GM23338 (cell line): ENCODE measurements around the gene KNOP1. TPM values are rescaled to one million over a fixed set of nuclear protein-coding genes. Genes with fewer than 3 reads are reported as not detected.

Source experiments
- ATAC-seq: fragments of 200-7000 bp; cut with Tn5 transposase; 3 replicates; pipeline ENCODE4 v1.9.1; 2020
- DNase-seq: peaks from one replicate; pipeline ENCODE4 v3.0.0-alpha.2; 2015; ENCODE audit warnings: low spot score
- H2AFZ ChIP-seq: fragments of 200-600 bp; sonication (generic); 2 replicates; pipeline ENCODE4 v1.8.0; 2016; ENCODE audit warnings: antibody characterized with exemption, mild to moderate bottlenecking, moderate library complexity
- H3F3A ChIP-seq: fragments of 200-600 bp; sonication (generic); replicated peaks from 2 replicates; pipeline ENCODE4 v1.8.0; 2017; ENCODE audit warnings: antibody characterized with exemption, mixed run types, low read depth
- H3K27ac ChIP-seq: fragments of 200-600 bp; sonication (generic); 2 replicates; pipeline ENCODE4 v1.6.1; 2016; ENCODE audit warnings: low read depth
- H3K27me3 ChIP-seq: fragments of 200-600 bp; sonication (generic); 2 replicates; pipeline ENCODE4 v1.8.0; 2016; ENCODE audit warnings: mild to moderate bottlenecking, mixed run types, moderate library complexity; ENCODE audit not compliant: insufficient read depth
- H3K36me3 ChIP-seq: fragments of 200-600 bp; sonication (generic); 2 replicates; pipeline ENCODE4 v1.8.0; 2016; ENCODE audit warnings: mild to moderate bottlenecking; ENCODE audit not compliant: insufficient read depth
- H3K4me1 ChIP-seq: fragments of 200-600 bp; sonication (generic); 2 replicates; pipeline ENCODE4 v1.8.0; 2016; ENCODE audit warnings: mild to moderate bottlenecking, moderate library complexity; ENCODE audit not compliant: insufficient read depth
- H3K4me2 ChIP-seq: fragments of 200-600 bp; sonication (generic); 2 replicates; pipeline ENCODE4 v1.7.1; 2017; ENCODE audit warnings: mixed run types
- H3K4me3 ChIP-seq: fragments of 200-600 bp; sonication (generic); 2 replicates; pipeline ENCODE4 v1.6.1; 2016; ENCODE audit warnings: mixed run types
- H3K79me2 ChIP-seq: fragments of 200-600 bp; sonication (generic); replicated peaks from 2 replicates; pipeline ENCODE4 v1.8.0; 2017; ENCODE audit warnings: mild to moderate bottlenecking; ENCODE audit not compliant: insufficient read depth
- H3K9me2 ChIP-seq: fragments of 200-600 bp; sonication (generic); 2 replicates; pipeline ENCODE4 v1.8.0; 2017; ENCODE audit not compliant: insufficient read depth
- H4K20me1 ChIP-seq: fragments of 200-600 bp; sonication (generic); replicated peaks from 2 replicates; pipeline ENCODE4 v1.8.0; 2017; ENCODE audit warnings: mild to moderate bottlenecking; ENCODE audit not compliant: insufficient read depth
- H3K27ac Mint-ChIP-seq: 2 replicates; pipeline ENCODE4 v1.8.0; 2020; ENCODE audit warnings: inconsistent platforms, mild to moderate bottlenecking, moderate library complexity, mixed read lengths
- H3K27me3 Mint-ChIP-seq: 3 replicates; pipeline ENCODE4 v1.8.0; 2022; ENCODE audit warnings: low read depth, mild to moderate bottlenecking, moderate library complexity, mixed read lengths, inconsistent platforms; ENCODE audit not compliant: insufficient read depth, poor library complexity
- H3K36me3 Mint-ChIP-seq: 3 replicates; pipeline ENCODE4 v1.8.0; 2021; ENCODE audit warnings: low read depth, mild to moderate bottlenecking, inconsistent platforms, moderate library complexity, mixed read lengths
- H3K4me1 Mint-ChIP-seq: 3 replicates; pipeline ENCODE4 v1.8.0; 2020; ENCODE audit warnings: mild to moderate bottlenecking, inconsistent platforms, mixed read lengths
- H3K4me3 Mint-ChIP-seq: 3 replicates; pipeline ENCODE4 v1.8.0; 2021; ENCODE audit warnings: moderate library complexity, mild to moderate bottlenecking, inconsistent platforms, mixed read lengths
- H3K9me3 Mint-ChIP-seq: 3 replicates; pipeline ENCODE4 v1.8.0; 2020; ENCODE audit warnings: moderate library complexity, mild to moderate bottlenecking, inconsistent platforms, mixed read lengths
- CREB1 ChIP-seq: fragments of 250-450 bp; sonication (Bioruptor Pico); IDR thresholded peaks from 2 replicates; pipeline ENCODE4 v1.5.0; 2020; ENCODE audit warnings: low read depth, mild to moderate bottlenecking, moderate library complexity
- EZH2 ChIP-seq: fragments of 200-600 bp; sonication (generic); IDR thresholded peaks from one replicate; pipeline ENCODE4 v1.8.0; 2017; ENCODE audit warnings: antibody characterized with exemption, mild to moderate bottlenecking, low read depth; ENCODE audit not compliant: unreplicated experiment
- EZH2phosphoT487 ChIP-seq: fragments of 200-600 bp; sonication (generic); IDR thresholded peaks from one replicate; pipeline ENCODE4 v1.8.1; 2018; ENCODE audit warnings: antibody characterized with exemption; ENCODE audit not compliant: unreplicated experiment
- JUNB ChIP-seq: IDR thresholded peaks from one replicate; pipeline ENCODE4 v1.6.1; 2016; ENCODE audit warnings: antibody characterized with exemption; ENCODE audit not compliant: unreplicated experiment
- NANOG ChIP-seq: IDR thresholded peaks from 2 replicates; pipeline ENCODE4 v1.6.1; 2016; ENCODE audit warnings: antibody characterized with exemption, borderline replicate concordance
- POLR2AphosphoS5 ChIP-seq: IDR thresholded peaks from 2 replicates; pipeline ENCODE4 v1.6.1; 2016; ENCODE audit warnings: antibody characterized with exemption, low read depth
- STAT1 ChIP-seq: IDR thresholded peaks from one replicate; pipeline ENCODE4 v1.6.1; 2016; ENCODE audit warnings: antibody characterized with exemption; ENCODE audit not compliant: unreplicated experiment
- ZNF114 ChIP-seq: fragments of 250-450 bp; sonication (Bioruptor Pico); IDR thresholded peaks from 2 replicates; pipeline ENCODE4 v1.5.0; 2020; ENCODE audit warnings: mild to moderate bottlenecking, moderate library complexity
- ZNF331 ChIP-seq: fragments of 250-450 bp; sonication (Bioruptor Pico); IDR thresholded peaks from 2 replicates; pipeline ENCODE4 v1.5.0; 2020; ENCODE audit warnings: low read depth, mild to moderate bottlenecking, moderate library complexity
- polyA plus RNA-seq: library from polyadenylated mRNA; unstranded; fragments of >200 nt; fragmentation: Nextera tagmentation; extraction: Ambion mirVana; gene quantifications from 2 replicates; pipeline ENCODE4 v1.2.1, GENCODE V29; 2016
- total RNA-seq: library from RNA; depleted of rRNA; stranded (reverse); fragments of >200 nt; shearing (Covaris generic); gene quantifications from 2 replicates; pipeline ENCODE4 v1.2.3, GENCODE V29; 2014
- TF ChIP-seq, protein P1 (sequence below): IDR thresholded peaks from one replicate; pipeline ENCODE4 v1.6.1; 2018; ENCODE audit warnings: antibody characterized with exemption; ENCODE audit not compliant: unreplicated experiment
- TF ChIP-seq, protein P2 (sequence below), 2 experiments: fragments of 200-600 bp in 1 of 2; sonication (generic) in 1 of 2; conservative IDR thresholded peaks; 2 replicates each; pipeline versions ENCODE4 v1.5.1 to v1.6.1; 2016 to 2017; ENCODE audit warnings: antibody characterized with exemption in 2 of 2, low read depth in 2 of 2, mild to moderate bottlenecking in 2 of 2, moderate library complexity in 1 of 2
- TF ChIP-seq, protein P3 (sequence below): fragments of 250-450 bp; sonication (Bioruptor Pico); IDR thresholded peaks from 2 replicates; pipeline ENCODE4 v1.5.0; 2020; ENCODE audit warnings: mild to moderate bottlenecking, moderate library complexity
- TF ChIP-seq, protein P4 (sequence below): IDR thresholded peaks from 2 replicates; pipeline ENCODE4 v1.6.1; 2016; ENCODE audit warnings: antibody characterized with exemption

KNOP1 gene
- total and polyA plus RNA-seq, 2 experiments from 2014 or later: 57.7 to 190 TPM

DNA sequence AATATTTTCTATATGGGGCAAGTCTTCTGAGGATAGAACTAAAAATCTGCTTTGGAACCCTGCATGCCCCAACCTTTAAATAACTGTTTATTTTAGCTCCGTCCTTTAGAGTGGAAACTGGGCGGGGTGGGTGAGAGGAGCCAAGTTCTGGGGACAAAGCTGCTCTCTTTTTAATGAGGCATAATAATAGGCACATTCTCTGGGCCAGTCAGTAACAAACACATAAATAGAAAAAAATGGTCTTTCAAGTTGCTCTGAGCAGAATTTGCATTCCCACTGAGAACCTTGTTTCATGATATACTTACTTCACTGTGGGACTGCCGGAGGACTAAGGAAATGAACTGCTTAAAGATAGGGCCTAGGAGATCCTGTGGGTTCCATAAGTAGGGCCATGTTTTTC, 51.5 kb downstream of the KNOP1 start:
- no peaks in the 10 kb centered on the region for H3K4me1 Mint-ChIP-seq
- no peak for TF ChIP-seq JUNB
- TF ChIP-seq, protein P1, sequence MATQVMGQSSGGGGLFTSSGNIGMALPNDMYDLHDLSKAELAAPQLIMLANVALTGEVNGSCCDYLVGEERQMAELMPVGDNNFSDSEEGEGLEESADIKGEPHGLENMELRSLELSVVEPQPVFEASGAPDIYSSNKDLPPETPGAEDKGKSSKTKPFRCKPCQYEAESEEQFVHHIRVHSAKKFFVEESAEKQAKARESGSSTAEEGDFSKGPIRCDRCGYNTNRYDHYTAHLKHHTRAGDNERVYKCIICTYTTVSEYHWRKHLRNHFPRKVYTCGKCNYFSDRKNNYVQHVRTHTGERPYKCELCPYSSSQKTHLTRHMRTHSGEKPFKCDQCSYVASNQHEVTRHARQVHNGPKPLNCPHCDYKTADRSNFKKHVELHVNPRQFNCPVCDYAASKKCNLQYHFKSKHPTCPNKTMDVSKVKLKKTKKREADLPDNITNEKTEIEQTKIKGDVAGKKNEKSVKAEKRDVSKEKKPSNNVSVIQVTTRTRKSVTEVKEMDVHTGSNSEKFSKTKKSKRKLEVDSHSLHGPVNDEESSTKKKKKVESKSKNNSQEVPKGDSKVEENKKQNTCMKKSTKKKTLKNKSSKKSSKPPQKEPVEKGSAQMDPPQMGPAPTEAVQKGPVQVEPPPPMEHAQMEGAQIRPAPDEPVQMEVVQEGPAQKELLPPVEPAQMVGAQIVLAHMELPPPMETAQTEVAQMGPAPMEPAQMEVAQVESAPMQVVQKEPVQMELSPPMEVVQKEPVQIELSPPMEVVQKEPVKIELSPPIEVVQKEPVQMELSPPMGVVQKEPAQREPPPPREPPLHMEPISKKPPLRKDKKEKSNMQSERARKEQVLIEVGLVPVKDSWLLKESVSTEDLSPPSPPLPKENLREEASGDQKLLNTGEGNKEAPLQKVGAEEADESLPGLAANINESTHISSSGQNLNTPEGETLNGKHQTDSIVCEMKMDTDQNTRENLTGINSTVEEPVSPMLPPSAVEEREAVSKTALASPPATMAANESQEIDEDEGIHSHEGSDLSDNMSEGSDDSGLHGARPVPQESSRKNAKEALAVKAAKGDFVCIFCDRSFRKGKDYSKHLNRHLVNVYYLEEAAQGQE: no peak
- no peak for TF ChIP-seq ZNF114 (CRISPR knock-in tag)
- TF ChIP-seq, protein P2, sequence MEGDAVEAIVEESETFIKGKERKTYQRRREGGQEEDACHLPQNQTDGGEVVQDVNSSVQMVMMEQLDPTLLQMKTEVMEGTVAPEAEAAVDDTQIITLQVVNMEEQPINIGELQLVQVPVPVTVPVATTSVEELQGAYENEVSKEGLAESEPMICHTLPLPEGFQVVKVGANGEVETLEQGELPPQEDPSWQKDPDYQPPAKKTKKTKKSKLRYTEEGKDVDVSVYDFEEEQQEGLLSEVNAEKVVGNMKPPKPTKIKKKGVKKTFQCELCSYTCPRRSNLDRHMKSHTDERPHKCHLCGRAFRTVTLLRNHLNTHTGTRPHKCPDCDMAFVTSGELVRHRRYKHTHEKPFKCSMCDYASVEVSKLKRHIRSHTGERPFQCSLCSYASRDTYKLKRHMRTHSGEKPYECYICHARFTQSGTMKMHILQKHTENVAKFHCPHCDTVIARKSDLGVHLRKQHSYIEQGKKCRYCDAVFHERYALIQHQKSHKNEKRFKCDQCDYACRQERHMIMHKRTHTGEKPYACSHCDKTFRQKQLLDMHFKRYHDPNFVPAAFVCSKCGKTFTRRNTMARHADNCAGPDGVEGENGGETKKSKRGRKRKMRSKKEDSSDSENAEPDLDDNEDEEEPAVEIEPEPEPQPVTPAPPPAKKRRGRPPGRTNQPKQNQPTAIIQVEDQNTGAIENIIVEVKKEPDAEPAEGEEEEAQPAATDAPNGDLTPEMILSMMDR (conservative IDR thresholded peaks at IDR 0.05; ENCODE audit: low read depth in 2 of 2): no peak
- TF ChIP-seq STAT1: no peak
- no peak for TF ChIP-seq CREB1 (CRISPR knock-in tag)
- TF ChIP-seq EZH2: no peak
- TF ChIP-seq, protein P3, sequence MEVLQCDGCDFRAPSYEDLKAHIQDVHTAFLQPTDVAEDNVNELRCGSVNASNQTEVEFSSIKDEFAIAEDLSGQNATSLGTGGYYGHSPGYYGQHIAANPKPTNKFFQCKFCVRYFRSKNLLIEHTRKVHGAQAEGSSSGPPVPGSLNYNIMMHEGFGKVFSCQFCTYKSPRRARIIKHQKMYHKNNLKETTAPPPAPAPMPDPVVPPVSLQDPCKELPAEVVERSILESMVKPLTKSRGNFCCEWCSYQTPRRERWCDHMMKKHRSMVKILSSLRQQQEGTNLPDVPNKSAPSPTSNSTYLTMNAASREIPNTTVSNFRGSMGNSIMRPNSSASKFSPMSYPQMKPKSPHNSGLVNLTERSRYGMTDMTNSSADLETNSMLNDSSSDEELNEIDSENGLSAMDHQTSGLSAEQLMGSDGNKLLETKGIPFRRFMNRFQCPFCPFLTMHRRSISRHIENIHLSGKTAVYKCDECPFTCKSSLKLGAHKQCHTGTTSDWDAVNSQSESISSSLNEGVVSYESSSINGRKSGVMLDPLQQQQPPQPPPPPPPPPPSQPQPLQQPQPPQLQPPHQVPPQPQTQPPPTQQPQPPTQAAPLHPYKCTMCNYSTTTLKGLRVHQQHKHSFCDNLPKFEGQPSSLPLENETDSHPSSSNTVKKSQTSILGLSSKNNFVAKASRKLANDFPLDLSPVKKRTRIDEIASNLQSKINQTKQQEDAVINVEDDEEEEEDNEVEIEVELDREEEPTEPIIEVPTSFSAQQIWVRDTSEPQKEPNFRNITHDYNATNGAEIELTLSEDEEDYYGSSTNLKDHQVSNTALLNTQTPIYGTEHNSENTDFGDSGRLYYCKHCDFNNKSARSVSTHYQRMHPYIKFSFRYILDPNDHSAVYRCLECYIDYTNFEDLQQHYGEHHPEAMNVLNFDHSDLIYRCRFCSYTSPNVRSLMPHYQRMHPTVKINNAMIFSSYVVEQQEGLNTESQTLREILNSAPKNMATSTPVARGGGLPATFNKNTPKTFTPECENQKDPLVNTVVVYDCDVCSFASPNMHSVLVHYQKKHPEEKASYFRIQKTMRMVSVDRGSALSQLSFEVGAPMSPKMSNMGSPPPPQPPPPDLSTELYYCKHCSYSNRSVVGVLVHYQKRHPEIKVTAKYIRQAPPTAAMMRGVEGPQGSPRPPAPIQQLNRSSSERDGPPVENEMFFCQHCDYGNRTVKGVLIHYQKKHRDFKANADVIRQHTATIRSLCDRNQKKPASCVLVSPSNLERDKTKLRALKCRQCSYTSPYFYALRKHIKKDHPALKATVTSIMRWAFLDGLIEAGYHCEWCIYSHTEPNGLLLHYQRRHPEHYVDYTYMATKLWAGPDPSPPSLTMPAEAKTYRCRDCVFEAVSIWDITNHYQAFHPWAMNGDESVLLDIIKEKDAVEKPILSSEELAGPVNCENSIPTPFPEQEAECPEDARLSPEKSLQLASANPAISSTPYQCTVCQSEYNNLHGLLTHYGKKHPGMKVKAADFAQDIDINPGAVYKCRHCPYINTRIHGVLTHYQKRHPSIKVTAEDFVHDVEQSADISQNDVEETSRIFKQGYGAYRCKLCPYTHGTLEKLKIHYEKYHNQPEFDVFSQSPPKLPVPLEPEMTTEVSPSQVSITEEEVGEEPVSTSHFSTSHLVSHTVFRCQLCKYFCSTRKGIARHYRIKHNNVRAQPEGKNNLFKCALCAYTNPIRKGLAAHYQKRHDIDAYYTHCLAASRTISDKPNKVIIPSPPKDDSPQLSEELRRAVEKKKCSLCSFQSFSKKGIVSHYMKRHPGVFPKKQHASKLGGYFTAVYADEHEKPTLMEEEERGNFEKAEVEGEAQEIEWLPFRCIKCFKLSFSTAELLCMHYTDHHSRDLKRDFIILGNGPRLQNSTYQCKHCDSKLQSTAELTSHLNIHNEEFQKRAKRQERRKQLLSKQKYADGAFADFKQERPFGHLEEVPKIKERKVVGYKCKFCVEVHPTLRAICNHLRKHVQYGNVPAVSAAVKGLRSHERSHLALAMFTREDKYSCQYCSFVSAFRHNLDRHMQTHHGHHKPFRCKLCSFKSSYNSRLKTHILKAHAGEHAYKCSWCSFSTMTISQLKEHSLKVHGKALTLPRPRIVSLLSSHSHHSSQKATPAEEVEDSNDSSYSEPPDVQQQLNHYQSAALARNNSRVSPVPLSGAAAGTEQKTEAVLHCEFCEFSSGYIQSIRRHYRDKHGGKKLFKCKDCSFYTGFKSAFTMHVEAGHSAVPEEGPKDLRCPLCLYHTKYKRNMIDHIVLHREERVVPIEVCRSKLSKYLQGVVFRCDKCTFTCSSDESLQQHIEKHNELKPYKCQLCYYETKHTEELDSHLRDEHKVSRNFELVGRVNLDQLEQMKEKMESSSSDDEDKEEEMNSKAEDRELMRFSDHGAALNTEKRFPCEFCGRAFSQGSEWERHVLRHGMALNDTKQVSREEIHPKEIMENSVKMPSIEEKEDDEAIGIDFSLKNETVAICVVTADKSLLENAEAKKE (CRISPR knock-in tag): no peak
- TF ChIP-seq ZNF331 (CRISPR knock-in tag): no peak
- no peak for TF ChIP-seq EZH2phosphoT487
- no peak for TF ChIP-seq POLR2AphosphoS5
- TF ChIP-seq, protein P4, sequence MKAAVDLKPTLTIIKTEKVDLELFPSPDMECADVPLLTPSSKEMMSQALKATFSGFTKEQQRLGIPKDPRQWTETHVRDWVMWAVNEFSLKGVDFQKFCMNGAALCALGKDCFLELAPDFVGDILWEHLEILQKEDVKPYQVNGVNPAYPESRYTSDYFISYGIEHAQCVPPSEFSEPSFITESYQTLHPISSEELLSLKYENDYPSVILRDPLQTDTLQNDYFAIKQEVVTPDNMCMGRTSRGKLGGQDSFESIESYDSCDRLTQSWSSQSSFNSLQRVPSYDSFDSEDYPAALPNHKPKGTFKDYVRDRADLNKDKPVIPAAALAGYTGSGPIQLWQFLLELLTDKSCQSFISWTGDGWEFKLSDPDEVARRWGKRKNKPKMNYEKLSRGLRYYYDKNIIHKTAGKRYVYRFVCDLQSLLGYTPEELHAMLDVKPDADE: no peak
- no peak for TF ChIP-seq NANOG
- DNase-seq (no peak), ATAC-seq (no peak)
- no peak overlapping the region for H3K27ac ChIP-seq
- no peaks in the 10 kb centered on the region for H3F3A ChIP-seq
- no peak overlapping the region for H2AFZ ChIP-seq
- H3K9me3 Mint-ChIP-seq: peaks cover 20% of the 10 kb centered on the region
- no peaks in the 10 kb centered on the region for H4K20me1 ChIP-seq
- no peak overlapping the region for H3K4me3 Mint-ChIP-seq
- no peak overlapping the region for H3K4me3 ChIP-seq
- H3K27ac Mint-ChIP-seq: no peak overlapping the region
- H3K79me2 ChIP-seq: no peaks in the 10 kb centered on the region
- no peaks in the 10 kb centered on the region for H3K9me2 ChIP-seq
- no peaks in the 10 kb centered on the region; the same call in 1 of the 2 replicates for H3K36me3 ChIP-seq
- no peaks in the 10 kb centered on the region for H3K4me1 ChIP-seq
- peaks cover 37% of the 10 kb centered on the region for H3K36me3 Mint-ChIP-seq
- H3K27me3 Mint-ChIP-seq: peaks cover 1% of the 10 kb centered on the region
- no peaks in the 10 kb centered on the region for H3K27me3 ChIP-seq
- no peak overlapping the region for H3K4me2 ChIP-seq
